Limb (tissue), 2 donors: ENCODE measurements around the gene TGFBRAP1.

ENCODE experiments used
- DNase-seq, 2 donors: peaks; one replicate each; pipeline ENCODE4 v3.0.0-alpha.2; 2016; ENCODE audit errors: extremely low spot score in 2 of 2

The TGFBRAP1 gene

GRCh38 chr2:105315314-105315713 is 14.2 kb downstream of the TGFBRAP1 start:
- no peak for DNase-seq

- no peak for DNase-seq
Observed at GRCh38 chr2:105313877-105314276, 15.7 kb downstream of the TGFBRAP1 start.

- no peak for DNase-seq
Observed at GRCh38 chr2:105309147-105309545, 20.4 kb downstream of the TGFBRAP1 start.

- DNase-seq = no peak
Observed at GRCh38 chr2:105308382-105309146, 21.0 kb downstream of the TGFBRAP1 start.

GRCh38 chr2:105307962-105308361 is 21.6 kb downstream of the TGFBRAP1 start:
- no peak for DNase-seq

GRCh38 chr2:105307550-105307949 is 22.0 kb downstream of the TGFBRAP1 start:
- no peak for DNase-seq

GRCh38 chr2:105307146-105307545 is 22.4 kb downstream of the TGFBRAP1 start:
- DNase-seq = no peak

GRCh38 chr2:105301646-105302045 is 27.9 kb downstream of the TGFBRAP1 start:
- no peak for DNase-seq

- no peak for DNase-seq
Observed at GRCh38 chr2:105299290-105299689, 30.2 kb downstream of the TGFBRAP1 start.

- no peak for DNase-seq
Observed at GRCh38 chr2:105298017-105298416, 31.5 kb downstream of the TGFBRAP1 start.

GRCh38 chr2:105297216-105297615 is 32.3 kb downstream of the TGFBRAP1 start:
- DNase-seq = no peak

- no peak for DNase-seq
Observed at GRCh38 chr2:105296017-105296611, 33.4 kb downstream of the TGFBRAP1 start.

GRCh38 chr2:105294844-105295481 is 34.6 kb downstream of the TGFBRAP1 start:
- DNase-seq = peak; percentile 60 to 73

GRCh38 chr2:105294046-105294445 is 35.5 kb downstream of the TGFBRAP1 start:
- DNase-seq = no peak

- DNase-seq = no peak
Observed at GRCh38 chr2:105291981-105292380, 37.6 kb downstream of the TGFBRAP1 start.

- no peak for DNase-seq
Observed at GRCh38 chr2:105290981-105291660, 38.4 kb downstream of the TGFBRAP1 start.

- DNase-seq = no peak
Observed at GRCh38 chr2:105288133-105288532, 41.4 kb downstream of the TGFBRAP1 start.

- peak in 1 of 2 donors; percentile 39 for DNase-seq
Observed at GRCh38 chr2:105287692-105288091, 41.8 kb downstream of the TGFBRAP1 start.

GRCh38 chr2:105283532-105283931 is 46.0 kb downstream of the TGFBRAP1 start:
- no peak for DNase-seq

GRCh38 chr2:105280281-105280680 is 49.3 kb downstream of the TGFBRAP1 start:
- DNase-seq = no peak

GRCh38 chr2:105279126-105279525 is 50.4 kb downstream of the TGFBRAP1 start:
- DNase-seq = no peak

- no peak for DNase-seq
Observed at GRCh38 chr2:105278654-105279053, 50.9 kb downstream of the TGFBRAP1 start.
